ENCODE data around the gene SEC31A. TPM values are rescaled to one million over a fixed set of nuclear protein-coding genes. Genes with fewer than 3 reads are reported as not detected.

SEC31A gene
- total and polyA plus RNA-seq, 5 experiments from 2014 or later, result 101 to 145 (median 130) TPM

- ATAC-seq (peak; percentile 87 to 94), DNase-seq (peak in 9 of 10 donors; percentile 4 to 74 (median 35))
- POLR2A ChIA-PET, result no interaction called here
- Mint-ChIP-seq H3K4me1 (peaks cover 7 to 26% (median 21%) of the 10 kb centered on the region in 4 donors), H3K27ac (peak within 1 kb of the TSS in 3 of 10 donors; percentile 37 to 43 (median 38)), H3K27me3 (peaks cover 7 to 26% (median 17%) of the 10 kb centered on the region in 5 donors), H3K4me3 (peak within 1 kb of the TSS; percentile 82 to 90 (median 86)), H3K36me3 (no peaks in the 10 kb centered on the region), H3K9me3 (no peaks in the 10 kb centered on the region)
Observed at GRCh38 chr4:82798168-82799005, 92.6 kb downstream of the SEC31A start, which contains the start of gene SCD5. TSS of gene SCD5 (minus strand) at chr4:82798796. CDS start at chr4:82798537, 259 bp downstream.

- peak overlapping the region; percentile 70 to 89 (median 84) for H3K4me3 Mint-ChIP-seq
- no peaks in the 10 kb centered on the region for H3K9me3 Mint-ChIP-seq
- peaks cover 7 to 25% (median 17%) of the 10 kb centered on the region in 5 donors for H3K27me3 Mint-ChIP-seq
- ATAC-seq (no peak), DNase-seq (peak in 4 of 10 donors; percentile 13 to 23 (median 20))
- POLR2A ChIA-PET, result no interaction called here
- no peaks in the 10 kb centered on the region for H3K36me3 Mint-ChIP-seq
- peaks cover 7 to 24% (median 20%) of the 10 kb centered on the region in 4 donors for H3K4me1 Mint-ChIP-seq
- H3K27ac Mint-ChIP-seq, result peak overlapping the region in 1 of 10 donors; percentile 71
Observed at GRCh38 chr4:82797405-82798111, 93.4 kb downstream of the SEC31A start.

GRCh38 chr4:82797040-82797404, 93.9 kb downstream of the SEC31A start:
- no peak for DNase-seq
- H3K4me3 Mint-ChIP-seq, result peak overlapping the region; percentile 70 to 89 (median 84)

GRCh38 chr4:82792912-82793649, 97.9 kb downstream of the SEC31A start:
- H3K4me3 Mint-ChIP-seq, result no peak overlapping the region
- no peaks in the 10 kb centered on the region for H3K36me3 Mint-ChIP-seq
- no peaks in the 10 kb centered on the region for H3K9me3 Mint-ChIP-seq
- H3K27ac Mint-ChIP-seq, result no peak overlapping the region
- peaks cover 2 to 20% (median 14%) of the 10 kb centered on the region in 5 donors for H3K27me3 Mint-ChIP-seq
- POLR2A ChIA-PET, result no interaction called here
- ATAC-seq (no peak), DNase-seq (no peak)
- H3K4me1 Mint-ChIP-seq, result peaks cover 3 to 14% (median 11%) of the 10 kb centered on the region in 4 donors

More at GRCh38 chr4:82797040-82797404, 93.9 kb downstream of the SEC31A start:
- POLR2A ChIA-PET, result no interaction called here
- Mint-ChIP-seq H3K36me3 (no peaks in the 10 kb centered on the region), H3K27ac (peak overlapping the region in 2 of 10 donors; percentile 25 to 71), H3K27me3 (peaks cover 7 to 23% (median 17%) of the 10 kb centered on the region in 5 donors), H3K9me3 (no peaks in the 10 kb centered on the region), H3K4me1 (peaks cover 7 to 24% (median 20%) of the 10 kb centered on the region in 4 donors)
- ATAC-seq, result no peak

- Mint-ChIP-seq H3K27me3 (peaks cover 0 to 6% (median 2%) of the 10 kb centered on the region in 5 donors), H3K4me1 (no peaks in the 10 kb centered on the region), H3K27ac (peak overlapping the region in 1 of 10 donors; percentile 76), H3K9me3 (no peaks in the 10 kb centered on the region), H3K4me3 (no peak overlapping the region), H3K36me3 (no peaks in the 10 kb centered on the region)
- DNase-seq (no peak), ATAC-seq (no peak)
- POLR2A ChIA-PET, result no interaction called here
Observed at GRCh38 chr4:82791179-82791578, 99.8 kb downstream of the SEC31A start.

- no peak for DNase-seq
- H3K9me3 Mint-ChIP-seq, result no peaks in the 10 kb centered on the region
- no peak overlapping the region for H3K27ac Mint-ChIP-seq
- H3K4me1 Mint-ChIP-seq, result no peaks in the 10 kb centered on the region
- peaks cover 0 to 6% (median 0%) of the 10 kb centered on the region in 5 donors for H3K27me3 Mint-ChIP-seq
- H3K36me3 Mint-ChIP-seq, result no peaks in the 10 kb centered on the region
- H3K4me3 Mint-ChIP-seq, result no peak overlapping the region
- ATAC-seq, result no peak
- POLR2A ChIA-PET, result no interaction called here
Observed at GRCh38 chr4:82790060-82790660, 100.8 kb downstream of the SEC31A start.

- Mint-ChIP-seq H3K4me3 (no peak overlapping the region), H3K4me1 (peaks cover 0 to 2% (median 0%) of the 10 kb centered on the region in 4 donors), H3K36me3 (no peaks in the 10 kb centered on the region), H3K27ac (no peak overlapping the region), H3K9me3 (no peaks in the 10 kb centered on the region), H3K27me3 (peaks cover 0 to 6% (median 0%) of the 10 kb centered on the region in 5 donors)
- ATAC-seq, result no peak
- no peak for DNase-seq
- POLR2A ChIA-PET, result no interaction called here
Observed at GRCh38 chr4:82789025-82789776, 101.8 kb downstream of the SEC31A start.

GRCh38 chr4:82787342-82787741, 103.6 kb downstream of the SEC31A start:
- H3K9me3 Mint-ChIP-seq, result no peaks in the 10 kb centered on the region
- POLR2A ChIA-PET, result no interaction called here
- H3K27me3 Mint-ChIP-seq, result peaks cover 0 to 6% (median 0%) of the 10 kb centered on the region in 5 donors
- peaks cover 0 to 2% (median 0%) of the 10 kb centered on the region in 4 donors for H3K4me1 Mint-ChIP-seq
- H3K4me3 Mint-ChIP-seq, result no peak overlapping the region
- no peak for ATAC-seq
- no peak overlapping the region for H3K27ac Mint-ChIP-seq
- H3K36me3 Mint-ChIP-seq, result no peaks in the 10 kb centered on the region
- DNase-seq, result no peak

- DNase-seq (no peak), ATAC-seq (no peak)
- H3K4me3 Mint-ChIP-seq, result no peak overlapping the region
- peaks cover 0 to 6% (median 0%) of the 10 kb centered on the region in 5 donors for H3K27me3 Mint-ChIP-seq
- no peak overlapping the region for H3K27ac Mint-ChIP-seq
- H3K9me3 Mint-ChIP-seq, result no peaks in the 10 kb centered on the region
- peaks cover 0 to 2% (median 0%) of the 10 kb centered on the region in 4 donors for H3K4me1 Mint-ChIP-seq
- POLR2A ChIA-PET, result no interaction called here
- no peaks in the 10 kb centered on the region for H3K36me3 Mint-ChIP-seq
Observed at GRCh38 chr4:82786828-82787227, 104.1 kb downstream of the SEC31A start.

GRCh38 chr4:82785611-82786400, 105.1 kb downstream of the SEC31A start:
- ATAC-seq, result no peak
- POLR2A ChIA-PET, result no interaction called here
- Mint-ChIP-seq H3K9me3 (no peaks in the 10 kb centered on the region), H3K36me3 (no peaks in the 10 kb centered on the region), H3K27ac (no peak overlapping the region), H3K4me3 (no peak overlapping the region), H3K27me3 (peaks cover 0 to 4% (median 0%) of the 10 kb centered on the region in 5 donors), H3K4me1 (peaks cover 0 to 2% (median 0%) of the 10 kb centered on the region in 4 donors)
- DNase-seq, result no peak
